GM19455 (cell line): ENCODE data around the gene DESI2.

Source experiments
- ATAC-seq: cut with Tn5 transposase; IDR thresholded peaks from one replicate; pipeline ENCODE4 v1.9.1; 2021; ENCODE audit not compliant: unreplicated experiment

Gene DESI2

DNA sequence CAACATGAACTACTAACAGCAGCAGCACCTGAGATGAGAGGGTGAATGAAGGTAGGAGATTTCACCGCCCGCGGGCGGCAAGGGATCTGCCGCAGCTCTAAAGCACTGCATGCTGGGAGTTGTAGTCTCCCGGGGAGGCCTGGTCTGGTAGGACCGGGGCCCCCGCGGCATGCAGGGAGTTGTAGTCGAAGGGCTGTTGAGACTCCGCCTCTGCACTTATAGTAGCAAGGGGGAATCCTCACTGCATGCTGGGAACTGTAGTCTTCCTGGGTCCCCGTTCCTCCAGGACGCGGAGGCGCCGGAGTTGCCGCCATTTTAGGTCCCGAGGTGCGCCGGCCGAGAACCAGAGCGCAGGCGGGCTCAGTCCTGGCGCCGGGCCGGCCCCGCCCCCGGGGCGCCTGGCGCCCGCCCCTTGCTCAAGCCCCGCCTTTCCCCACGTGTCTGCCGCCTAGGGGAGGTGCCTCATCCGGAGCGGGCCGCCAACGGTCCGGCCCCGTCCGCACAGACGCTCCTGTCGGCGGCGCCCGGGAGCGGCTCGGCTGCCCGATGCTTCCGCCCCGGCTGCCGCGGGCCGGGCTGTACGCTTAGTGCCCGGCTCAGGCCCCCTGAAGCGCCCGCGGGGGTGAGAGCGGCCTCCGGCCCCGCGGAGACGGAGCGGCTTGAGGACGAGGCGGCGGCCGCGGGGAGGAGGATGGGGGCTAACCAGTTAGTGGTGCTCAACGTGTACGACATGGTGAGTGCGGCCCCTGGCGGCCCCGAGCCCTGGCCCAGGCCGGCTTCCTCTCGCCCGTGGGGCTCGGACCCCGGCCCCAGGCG lies at the start of gene DESI2:
TSS of gene DESI2 (plus strand) at position 504 of the 816 bp plus-strand sequence. CDS start at position 692, 188 bp downstream.
- ATAC-seq, result peak; percentile 96

DNA sequence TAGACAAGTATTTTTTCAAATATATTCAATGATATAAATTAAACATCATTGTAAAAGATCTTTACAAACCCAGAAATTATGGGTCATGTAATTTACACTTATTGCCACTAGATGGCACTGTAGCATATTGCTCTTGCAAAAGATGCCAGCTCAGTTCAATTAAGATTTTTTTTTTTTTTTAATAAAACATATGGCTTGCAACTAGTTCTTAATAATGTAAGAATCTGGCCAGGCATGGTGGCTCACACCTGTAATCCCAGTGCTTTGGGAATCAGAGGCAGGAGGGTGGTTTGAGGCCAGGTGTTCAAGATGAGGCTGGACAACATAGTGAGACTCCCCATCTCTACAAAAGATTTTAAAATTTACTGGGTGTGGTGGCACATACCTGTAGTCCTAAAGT lies 49.4 kb upstream of the DESI2 start:
- no peak for ATAC-seq

- ATAC-seq, result no peak
Measured at GRCh38 chr1:244605835-244606370, 47.0 kb upstream of the DESI2 start.

- no peak for ATAC-seq
Measured at GRCh38 chr1:244614113-244614836, 38.7 kb upstream of the DESI2 start.

- ATAC-seq, result no peak
Measured at GRCh38 chr1:244614879-244615278, 38.0 kb upstream of the DESI2 start.

GRCh38 chr1:244615301-244615700 lies 37.6 kb upstream of the DESI2 start:
- ATAC-seq, result no peak

GRCh38 chr1:244626709-244627108 lies 26.2 kb upstream of the DESI2 start:
- no peak for ATAC-seq

DNA sequence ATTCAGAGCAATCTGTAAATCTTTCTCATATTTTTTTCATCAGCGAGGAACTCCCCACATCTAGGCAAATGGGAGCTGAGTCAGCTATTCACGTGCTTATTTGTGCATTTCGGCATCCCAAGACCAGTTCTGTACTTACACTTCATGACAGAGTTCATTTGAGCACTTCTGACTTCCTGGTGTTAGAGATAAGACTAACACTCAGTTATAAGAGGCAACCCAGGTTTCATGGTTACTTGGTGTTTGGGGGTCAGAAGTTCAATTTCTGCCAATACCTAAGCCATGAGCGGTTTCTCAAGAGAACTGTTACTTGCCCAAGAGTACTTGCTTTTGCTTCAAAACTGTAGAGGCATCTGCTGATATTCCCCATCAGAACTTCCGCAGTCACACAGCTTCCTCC lies 24.1 kb upstream of the DESI2 start:
- no peak for ATAC-seq

- no peak for ATAC-seq
Measured at GRCh38 chr1:244633140-244633539, 19.8 kb upstream of the DESI2 start.

- no peak for ATAC-seq
Measured at GRCh38 chr1:244634546-244634945, 18.4 kb upstream of the DESI2 start.

- ATAC-seq, result no peak
Measured at GRCh38 chr1:244636488-244637259, 16.3 kb upstream of the DESI2 start.

DNA sequence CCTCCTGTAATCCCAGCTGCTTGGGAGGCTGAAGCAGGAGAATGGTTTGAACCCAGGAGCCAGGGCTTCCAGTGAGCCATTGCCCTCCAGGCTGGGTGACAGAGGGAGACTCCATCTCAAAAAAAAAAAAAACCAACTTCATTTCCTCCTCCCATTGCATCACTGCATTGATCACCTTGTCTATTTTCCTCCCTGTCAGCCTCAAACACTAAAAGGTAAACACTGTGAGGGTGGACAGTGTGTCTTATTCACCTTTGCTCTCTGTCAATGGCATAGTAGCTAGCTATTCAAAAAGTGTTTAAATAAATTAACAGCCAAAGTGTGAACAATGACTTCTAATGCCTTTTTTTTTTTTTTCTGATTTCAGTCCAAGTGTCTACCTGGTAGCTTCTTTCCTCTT lies 13.4 kb upstream of the DESI2 start:
- no peak for ATAC-seq

DNA sequence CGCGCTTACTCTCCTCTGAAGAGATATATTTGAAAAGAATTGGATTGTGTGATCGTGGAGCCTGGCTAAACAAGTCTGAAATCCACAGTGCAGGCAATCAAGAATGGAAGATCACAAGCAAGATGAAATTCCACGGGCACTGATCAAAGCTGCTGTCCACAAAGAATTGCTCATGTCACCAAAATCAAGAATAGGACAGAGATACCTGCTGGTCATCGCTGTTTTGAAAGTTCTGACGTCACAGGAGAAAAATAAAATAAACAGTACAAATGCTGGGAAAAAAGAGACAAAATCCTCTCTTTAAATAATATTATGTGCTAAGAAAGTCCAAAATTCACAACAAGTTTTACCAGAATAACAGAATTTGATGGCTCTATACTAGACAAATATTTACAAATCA lies 12.0 kb upstream of the DESI2 start:
- ATAC-seq, result no peak

DNA sequence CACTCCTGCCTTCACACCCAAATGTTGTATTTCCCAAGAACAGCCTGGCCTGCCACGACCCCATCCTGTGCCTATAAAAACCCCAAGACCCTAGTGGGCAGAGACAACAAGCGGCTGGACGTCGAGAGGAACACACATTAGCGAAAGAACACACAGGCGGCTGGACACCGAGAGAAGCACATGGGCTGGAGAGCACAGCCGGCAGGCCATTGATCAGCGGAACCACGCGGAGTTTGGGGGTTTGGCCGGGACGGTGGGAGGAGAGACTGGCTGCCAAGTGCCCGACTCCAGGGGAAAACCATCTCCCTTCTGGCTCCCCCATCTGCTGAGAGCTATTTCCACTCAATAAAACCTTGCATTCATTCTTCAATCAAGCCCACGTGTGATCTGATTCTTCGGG lies 10.4 kb upstream of the DESI2 start:
- ATAC-seq, result no peak

GRCh38 chr1:244642988-244643387 lies 9.9 kb upstream of the DESI2 start:
- ATAC-seq, result no peak

GRCh38 chr1:244645414-244645813 lies 7.5 kb upstream of the DESI2 start:
- ATAC-seq, result no peak

- ATAC-seq, result no peak
Measured at GRCh38 chr1:244645890-244646289, 7.0 kb upstream of the DESI2 start.

GRCh38 chr1:244647819-244648218 lies 5.1 kb upstream of the DESI2 start:
- ATAC-seq, result no peak

GRCh38 chr1:244651956-244652622 lies 837 bp upstream of the DESI2 start:
- no peak for ATAC-seq

- no peak for ATAC-seq
Measured at GRCh38 chr1:244653439-244654107, 647 bp downstream of the DESI2 start.
